RWPE2 (cell line): ENCODE measurements around the gene RTN4.
"Not testable (repeated sequence)": the region's sequence is repeated elsewhere in the genome, so short reads cannot be mapped to it uniquely, and the experiment has no call there.

Experiments
- ATAC-seq: fragments of 200-7000 bp; cut with Tn5 transposase; 3 replicates; pipeline ENCODE4 v1.9.1; 2021; ENCODE audit warnings: low read depth
- DNase-seq: peaks from one replicate; pipeline ENCODE4 v3.0.0-alpha.2; 2020; ENCODE audit warnings: low spot score
- H3K27ac ChIP-seq: fragments of 450-650 bp; 2 replicates; pipeline ENCODE4 v1.5.1; 2017; ENCODE audit warnings: mild to moderate bottlenecking; ENCODE audit not compliant: poor library complexity, severe bottlenecking
- H3K27me3 ChIP-seq: fragments of 250-450 bp; sonication (Bioruptor Pico); 2 replicates; pipeline ENCODE4 v1.5.1; 2021; ENCODE audit warnings: mild to moderate bottlenecking, moderate library complexity; ENCODE audit not compliant: insufficient read depth, poor library complexity, severe bottlenecking
- H3K36me3 ChIP-seq: fragments of 250-450 bp; sonication (Bioruptor Pico); 2 replicates; pipeline ENCODE4 v1.5.1; 2020; ENCODE audit warnings: low read depth, mild to moderate bottlenecking, moderate library complexity
- H3K4me1 ChIP-seq: fragments of 250-450 bp; sonication (Bioruptor Pico); 2 replicates; pipeline ENCODE4 v1.5.1; 2021; ENCODE audit warnings: mild to moderate bottlenecking, moderate library complexity; ENCODE audit not compliant: insufficient read depth, poor library complexity, severe bottlenecking
- H3K4me3 ChIP-seq: fragments of 250-450 bp; sonication (Bioruptor Pico); 2 replicates; pipeline ENCODE4 v1.5.1; 2021; ENCODE audit warnings: mild to moderate bottlenecking, moderate library complexity; ENCODE audit not compliant: severe bottlenecking
- H3K9me3 ChIP-seq: fragments of 250-450 bp; sonication (Bioruptor Pico); 2 replicates; pipeline ENCODE4 v1.5.1; 2021; ENCODE audit warnings: mild to moderate bottlenecking, moderate library complexity; ENCODE audit not compliant: severe bottlenecking
- TF ChIP-seq, protein P1 (sequence below): fragments of 450-650 bp; IDR thresholded peaks from one replicate; pipeline ENCODE4 v1.5.1; 2017; ENCODE audit warnings: mild to moderate bottlenecking, moderate library complexity; ENCODE audit not compliant: poor library complexity, severe bottlenecking

RTN4 gene

GRCh38 chr2:55084641-55085040, 34.4 kb upstream of the RTN4 start:
- no peaks in the 10 kb centered on the region for H3K27me3 ChIP-seq
- no peaks in the 10 kb centered on the region for H3K9me3 ChIP-seq
- TF ChIP-seq, protein P1, sequence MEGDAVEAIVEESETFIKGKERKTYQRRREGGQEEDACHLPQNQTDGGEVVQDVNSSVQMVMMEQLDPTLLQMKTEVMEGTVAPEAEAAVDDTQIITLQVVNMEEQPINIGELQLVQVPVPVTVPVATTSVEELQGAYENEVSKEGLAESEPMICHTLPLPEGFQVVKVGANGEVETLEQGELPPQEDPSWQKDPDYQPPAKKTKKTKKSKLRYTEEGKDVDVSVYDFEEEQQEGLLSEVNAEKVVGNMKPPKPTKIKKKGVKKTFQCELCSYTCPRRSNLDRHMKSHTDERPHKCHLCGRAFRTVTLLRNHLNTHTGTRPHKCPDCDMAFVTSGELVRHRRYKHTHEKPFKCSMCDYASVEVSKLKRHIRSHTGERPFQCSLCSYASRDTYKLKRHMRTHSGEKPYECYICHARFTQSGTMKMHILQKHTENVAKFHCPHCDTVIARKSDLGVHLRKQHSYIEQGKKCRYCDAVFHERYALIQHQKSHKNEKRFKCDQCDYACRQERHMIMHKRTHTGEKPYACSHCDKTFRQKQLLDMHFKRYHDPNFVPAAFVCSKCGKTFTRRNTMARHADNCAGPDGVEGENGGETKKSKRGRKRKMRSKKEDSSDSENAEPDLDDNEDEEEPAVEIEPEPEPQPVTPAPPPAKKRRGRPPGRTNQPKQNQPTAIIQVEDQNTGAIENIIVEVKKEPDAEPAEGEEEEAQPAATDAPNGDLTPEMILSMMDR = no peak
- DNase-seq (no peak), ATAC-seq (no peak)
- H3K36me3 ChIP-seq = no peaks in the 10 kb centered on the region
- H3K27ac ChIP-seq = no peak overlapping the region
- H3K4me1 ChIP-seq = no peaks in the 10 kb centered on the region
- H3K4me3 ChIP-seq = no peak overlapping the region

DNA sequence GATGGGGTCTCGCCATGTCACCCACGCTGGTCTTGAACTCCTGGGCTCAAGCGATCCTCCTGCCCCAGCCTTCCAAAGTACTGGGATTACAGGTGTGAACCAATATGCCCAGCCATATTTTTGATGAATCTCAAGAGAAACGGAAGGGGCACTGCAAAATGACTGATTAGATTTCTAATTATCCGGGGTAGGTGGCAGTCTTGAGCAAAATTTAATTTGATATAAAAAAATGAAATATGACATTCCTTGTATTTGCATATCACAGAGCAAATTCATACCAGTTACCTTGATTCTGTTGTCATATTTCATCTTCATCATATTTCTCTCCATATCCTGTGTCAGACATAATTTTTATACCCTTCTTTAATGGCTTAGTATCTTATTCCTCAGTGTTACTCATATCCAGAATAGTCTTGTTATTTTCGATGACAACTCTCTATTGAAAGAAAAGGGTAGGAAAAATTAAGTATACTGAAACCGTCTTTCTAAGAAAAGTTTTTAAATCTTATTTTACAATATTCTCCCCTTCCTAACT, 30.0 kb upstream of the RTN4 start:
- TF ChIP-seq, protein P1 = peak; percentile 7
- Histone ChIP-seq H3K4me1 (no peaks in the 10 kb centered on the region), H3K4me3 (no peak overlapping the region), H3K9me3 (no peaks in the 10 kb centered on the region), H3K27me3 (no peaks in the 10 kb centered on the region), H3K27ac (no peak overlapping the region), H3K36me3 (no peaks in the 10 kb centered on the region)
- ATAC-seq (no peak), DNase-seq (no peak)

DNA sequence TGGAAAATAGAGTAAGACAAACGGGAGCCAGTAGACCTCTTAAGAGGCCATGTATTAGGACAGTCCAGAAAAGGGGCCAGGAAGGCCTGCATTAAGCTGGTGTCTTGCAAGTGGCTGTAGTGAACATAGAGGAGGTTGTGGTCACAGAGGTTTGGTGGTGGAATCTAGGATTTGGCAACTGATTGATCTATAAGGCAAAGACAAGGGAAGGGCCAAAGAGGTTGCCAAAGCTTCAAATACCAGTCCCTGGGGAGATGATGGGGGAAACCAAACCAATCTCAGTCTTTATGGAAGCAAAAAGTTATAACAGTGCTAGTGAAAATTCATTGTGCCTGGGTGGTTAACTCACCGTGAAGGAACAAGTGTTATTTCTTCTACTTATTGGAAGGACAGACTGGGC, 28.7 kb upstream of the RTN4 start:
- Histone ChIP-seq H3K27ac (no peak overlapping the region), H3K4me3 (no peak overlapping the region), H3K9me3 (no peaks in the 10 kb centered on the region), H3K27me3 (no peaks in the 10 kb centered on the region), H3K36me3 (no peaks in the 10 kb centered on the region), H3K4me1 (no peaks in the 10 kb centered on the region)
- no peak for ATAC-seq
- no peak for DNase-seq
- TF ChIP-seq, protein P1 = no peak

DNA sequence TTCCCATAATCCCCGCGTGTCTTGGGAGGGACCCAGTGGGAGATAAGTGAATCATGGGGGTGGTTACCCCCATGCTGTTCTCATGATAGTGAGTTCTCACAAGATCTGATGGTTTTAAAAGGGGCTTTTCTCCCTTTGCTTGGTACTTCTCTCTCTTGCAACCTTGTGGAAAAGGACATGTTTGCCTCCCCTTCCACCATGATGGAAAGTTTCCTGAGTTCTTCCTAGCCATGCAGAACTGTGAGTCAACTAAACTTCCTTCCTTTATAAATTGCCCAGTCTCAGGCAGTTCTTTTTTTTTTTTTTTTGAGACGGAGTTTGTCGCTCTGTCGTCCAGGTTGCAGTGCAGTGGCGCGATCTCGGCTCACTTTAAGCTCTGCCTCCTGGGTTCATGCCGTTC, 26.5 kb upstream of the RTN4 start:
- TF ChIP-seq, protein P1 = no peak
- ATAC-seq (no peak), DNase-seq (no peak)
- no peak overlapping the region for H3K4me3 ChIP-seq
- H3K9me3 ChIP-seq = no peaks in the 10 kb centered on the region
- H3K4me1 ChIP-seq = no peaks in the 10 kb centered on the region
- no peak overlapping the region for H3K27ac ChIP-seq
- no peaks in the 10 kb centered on the region for H3K36me3 ChIP-seq
- no peaks in the 10 kb centered on the region for H3K27me3 ChIP-seq

- H3K9me3 ChIP-seq, H3K4me3 ChIP-seq, H3K27ac ChIP-seq, ATAC-seq, DNase-seq, H3K4me1 ChIP-seq, H3K36me3 ChIP-seq, H3K27me3 ChIP-seq: not testable (repeated sequence)
Measured at GRCh38 chr2:55076019-55076418, 25.8 kb upstream of the RTN4 start.
